GM18507 (cell line): ENCODE results near the gene CREBL2.
"Not testable (repeated sequence)": the region's sequence is repeated elsewhere in the genome, so short reads cannot be mapped to it uniquely, and the experiment has no call there.

ENCODE experiments used
- DNase-seq: peaks from one replicate; pipeline ENCODE4 v3.0.0; 2011; ENCODE audit warnings: low read depth; ENCODE audit not compliant: insufficient read length; ENCODE audit errors: extremely low spot score
- FAIRE-seq: peaks from 2 replicates; lab custom pipeline; 2011; peaks lifted over from hg19 to GRCh38; lab: Jason Lieb, UNC

CREBL2 gene, protein sequence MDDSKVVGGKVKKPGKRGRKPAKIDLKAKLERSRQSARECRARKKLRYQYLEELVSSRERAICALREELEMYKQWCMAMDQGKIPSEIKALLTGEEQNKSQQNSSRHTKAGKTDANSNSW

DNA sequence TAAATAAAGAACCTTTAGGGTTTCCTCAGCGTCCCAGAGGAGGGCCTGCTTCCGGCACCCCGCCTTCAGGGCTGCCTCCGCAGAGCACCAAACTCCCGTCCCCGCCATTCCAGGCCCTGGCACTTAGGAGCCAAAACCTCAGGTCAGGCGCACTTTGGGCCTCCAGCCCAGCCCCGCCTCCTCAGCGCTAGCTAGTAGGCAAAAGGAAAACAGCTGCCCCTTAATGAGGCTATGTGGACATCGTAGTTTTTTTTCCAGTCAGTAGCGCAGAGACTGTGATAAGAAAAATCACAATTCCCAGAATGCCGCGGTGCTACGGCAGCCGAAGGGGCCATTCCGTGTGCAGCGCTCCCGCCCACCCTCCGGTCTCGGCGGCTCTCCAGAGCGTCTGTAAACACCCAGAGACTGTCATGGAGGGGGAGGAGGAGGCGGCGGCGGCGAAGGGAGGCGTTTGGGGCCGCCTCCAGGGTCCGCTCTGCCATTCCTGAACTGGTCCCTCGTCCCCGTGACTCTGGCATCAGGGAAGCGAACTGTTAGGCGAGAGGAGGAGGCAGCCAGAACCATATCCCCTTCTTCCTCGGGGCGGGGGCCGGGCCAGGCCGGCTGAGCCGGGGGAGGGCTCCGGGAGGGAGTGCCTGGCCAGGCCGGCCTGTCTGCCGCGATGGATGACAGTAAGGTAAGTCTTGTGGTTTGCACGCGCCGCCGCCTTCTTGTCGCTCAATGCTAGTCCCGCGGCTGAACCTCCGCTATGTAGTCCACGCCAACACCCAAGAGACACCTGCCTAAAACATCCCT is at the start of gene CREBL2:
TSS of gene CREBL2 (plus strand) at position 365 of the 795 bp plus-strand sequence. CDS start at position 662, 297 bp downstream.
- DNase-seq (peak; percentile 77), FAIRE-seq (peak; percentile 95)

DNA sequence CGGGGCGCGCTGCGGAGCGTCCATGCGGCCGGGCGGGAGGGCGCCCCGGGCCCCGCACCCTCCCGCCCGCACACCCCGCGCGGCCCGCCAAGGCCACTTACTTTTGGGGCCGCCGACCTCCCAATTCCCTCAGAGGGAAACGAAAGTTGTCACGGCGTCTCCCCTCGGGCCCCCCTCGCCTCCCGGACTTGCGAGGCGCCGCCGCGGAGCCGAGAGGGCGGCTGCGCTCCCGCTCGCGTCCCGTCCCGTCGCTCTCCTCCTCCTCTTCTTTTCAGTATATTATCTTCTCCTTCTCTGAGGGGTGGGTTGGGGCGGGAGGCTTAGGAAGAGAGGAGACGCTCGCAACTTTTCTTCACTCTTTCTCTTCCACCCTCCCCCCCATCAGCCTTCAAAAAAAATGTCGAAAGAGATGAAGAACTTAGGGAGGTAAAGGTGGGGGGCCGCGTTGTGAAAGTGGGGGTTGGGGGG is 49.6 kb upstream of the CREBL2 start:
- FAIRE-seq (no peak), DNase-seq (no peak)

DNA sequence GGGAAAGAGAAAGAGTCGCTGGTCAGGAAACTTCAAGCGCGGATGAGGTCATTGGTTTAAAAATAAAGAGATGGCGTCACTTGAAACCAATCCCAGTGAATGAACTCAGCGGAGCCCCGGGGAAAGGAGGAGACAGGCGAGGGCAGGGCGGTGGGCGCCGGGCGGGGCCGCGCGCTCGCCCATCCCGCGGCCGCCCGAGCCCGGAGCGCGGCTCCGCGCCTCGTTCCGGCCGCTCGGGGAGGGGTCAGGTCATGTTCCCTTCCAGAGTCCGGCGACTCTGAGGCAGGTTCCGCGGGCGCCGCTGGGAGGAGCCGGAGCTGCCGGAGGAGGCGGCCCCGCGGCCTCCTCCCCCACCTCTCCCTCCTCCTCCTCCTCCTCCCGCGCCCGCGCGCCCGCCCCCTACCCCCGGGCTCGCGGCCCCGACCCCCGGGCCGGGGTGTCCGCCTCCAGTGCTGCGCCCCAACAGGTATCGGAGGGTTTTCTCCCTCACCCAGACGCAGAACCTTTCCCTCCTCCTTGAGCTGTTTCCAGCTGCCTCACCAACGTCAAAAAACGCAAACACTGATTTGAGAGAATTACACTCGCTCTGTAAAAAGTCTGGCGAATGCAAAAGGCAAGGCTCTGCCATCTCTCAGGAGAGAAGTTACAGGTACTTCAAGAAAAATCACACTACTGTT is 49.0 kb upstream of the CREBL2 start, which contains the start of gene DUSP16:
TSS of gene DUSP16 (minus strand) at position 279 of the 677 bp plus-strand sequence. CDS start 41,765 bp downstream, outside the sequence.
- DNase-seq = peak; percentile 70
- FAIRE-seq = peak; percentile 84

DNA sequence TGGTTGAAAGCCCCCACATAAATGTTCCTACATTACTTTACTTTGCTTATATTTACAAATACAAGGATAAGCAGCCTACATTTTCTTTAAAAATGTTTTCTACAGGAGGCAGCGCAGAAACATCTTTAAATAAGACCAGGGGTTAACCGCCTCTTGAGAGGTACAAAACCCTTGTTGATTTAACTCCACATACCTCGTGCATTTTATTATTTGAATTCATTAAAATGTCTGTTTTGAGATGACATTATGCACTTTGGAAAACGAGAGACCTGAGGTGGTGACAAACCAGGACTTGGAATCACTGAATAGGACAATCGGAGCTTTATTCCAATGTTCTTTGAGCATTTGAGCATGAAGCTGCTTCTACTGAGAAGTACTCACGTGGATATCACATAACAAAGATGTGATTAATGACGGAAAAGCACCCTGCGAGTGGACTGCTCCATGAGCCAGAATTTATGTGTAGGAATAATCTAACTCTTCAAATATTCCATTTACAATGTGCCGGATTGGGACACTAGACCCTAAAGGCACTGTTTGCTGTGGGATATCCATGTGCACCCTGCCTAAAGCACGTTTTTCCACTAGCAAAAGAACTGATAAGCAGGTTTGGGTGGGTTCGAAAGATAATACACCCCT is 48.3 kb upstream of the CREBL2 start:
- DNase-seq (no peak), FAIRE-seq (no peak)

DNA sequence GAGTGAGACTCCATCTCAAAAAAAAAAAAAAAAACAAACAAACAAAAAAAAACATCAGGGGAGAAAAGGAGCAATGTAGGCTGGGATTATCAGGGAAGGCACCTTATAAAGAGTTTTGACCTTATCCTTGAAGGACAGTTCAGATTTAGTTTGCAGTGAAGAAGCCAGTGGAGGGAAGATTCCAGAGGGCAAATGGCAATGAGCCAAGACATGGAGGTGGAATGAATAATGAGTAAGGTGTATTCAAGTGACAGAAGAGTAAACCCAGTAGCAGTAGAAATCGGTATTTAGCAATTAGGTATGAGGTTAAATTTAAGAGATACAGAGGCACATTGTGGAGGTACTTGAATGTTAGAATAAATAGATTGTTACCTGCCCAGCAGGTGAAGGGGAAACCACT is 46.8 kb upstream of the CREBL2 start:
- no peak for DNase-seq
- FAIRE-seq = no peak

DNA sequence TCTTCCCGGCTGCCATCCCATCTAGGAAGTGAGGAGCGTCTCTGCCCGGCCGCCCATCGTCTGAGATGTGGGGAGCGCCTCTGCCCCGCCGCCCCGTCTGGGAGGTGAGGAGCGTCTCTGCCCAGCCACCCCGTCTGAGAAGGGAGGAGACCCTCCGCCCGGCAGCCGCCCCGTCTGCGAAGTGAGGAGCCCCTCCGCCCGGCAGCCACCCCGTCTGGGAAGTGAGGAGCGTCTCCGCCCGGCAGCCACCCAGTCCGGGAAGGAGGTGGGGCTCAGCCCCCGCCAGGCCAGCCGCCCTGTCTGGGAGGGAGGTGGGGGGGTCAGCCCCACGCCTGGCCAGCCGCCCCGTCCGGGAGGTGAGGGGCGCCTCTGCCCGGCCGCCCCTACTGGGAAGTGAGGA is 45.7 kb upstream of the CREBL2 start:
- FAIRE-seq, DNase-seq: not testable (repeated sequence)

DNA sequence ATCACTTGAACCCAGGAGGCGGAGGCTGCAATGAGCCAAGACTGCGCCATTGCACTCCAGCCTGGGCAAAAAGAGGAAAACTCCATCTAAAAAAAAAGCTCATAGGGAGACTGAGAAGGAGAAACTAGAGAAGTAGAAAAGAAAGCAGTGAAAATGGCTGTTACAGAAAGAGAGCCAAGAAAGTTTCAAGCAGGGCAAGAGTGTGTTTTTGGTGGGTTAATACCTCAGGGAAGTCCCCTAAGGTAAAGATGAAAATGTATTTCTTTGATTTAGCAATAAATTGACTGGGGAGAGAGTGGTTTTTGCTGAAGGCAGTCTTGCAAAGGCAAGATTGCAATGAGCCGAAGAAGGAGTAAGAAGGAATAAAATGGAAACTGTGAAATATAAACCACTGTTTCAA is 39.0 kb upstream of the CREBL2 start:
- DNase-seq = no peak
- FAIRE-seq = peak; percentile 56

DNA sequence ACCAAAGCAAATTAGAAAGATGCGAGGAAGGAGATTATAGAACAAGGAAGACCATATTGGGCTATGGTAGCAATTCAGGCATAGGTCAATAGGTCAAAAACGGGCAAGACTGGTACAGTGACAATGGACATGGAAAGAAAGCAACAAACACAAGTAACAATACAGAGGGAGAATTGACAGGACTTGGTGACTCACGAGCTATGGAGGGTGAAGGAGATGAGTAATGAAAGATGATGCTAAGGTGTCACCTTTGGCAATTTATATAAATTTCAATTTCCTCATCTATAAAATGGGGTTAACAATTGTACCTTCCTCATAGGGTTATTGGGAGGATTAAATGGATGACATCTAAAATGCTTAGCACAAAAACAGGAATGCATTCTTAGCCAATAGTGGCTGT is 33.9 kb upstream of the CREBL2 start:
- FAIRE-seq = no peak

DNA sequence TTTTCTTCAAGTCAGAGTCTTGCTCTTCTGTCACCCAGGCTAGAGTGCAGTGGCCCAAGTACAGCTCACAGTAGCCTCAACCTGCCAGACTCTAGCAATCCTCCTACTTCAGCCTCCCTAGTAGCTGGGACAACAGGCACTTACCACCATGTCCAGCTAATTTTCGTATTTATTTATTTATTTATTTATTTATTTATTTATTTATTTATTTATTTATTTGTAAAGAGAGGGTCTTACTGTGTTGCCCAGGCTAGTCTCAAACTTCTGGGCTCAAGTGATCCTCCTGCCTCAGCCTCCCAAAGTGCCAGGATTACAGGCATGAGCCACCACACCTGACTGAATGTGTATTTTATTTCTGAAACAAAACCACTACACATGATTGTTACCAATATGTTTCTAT is 31.0 kb upstream of the CREBL2 start:
- DNase-seq, FAIRE-seq: not testable (repeated sequence)

More for the DNA sequence above, 33.9 kb upstream of the CREBL2 start:
- no peak for DNase-seq

DNA sequence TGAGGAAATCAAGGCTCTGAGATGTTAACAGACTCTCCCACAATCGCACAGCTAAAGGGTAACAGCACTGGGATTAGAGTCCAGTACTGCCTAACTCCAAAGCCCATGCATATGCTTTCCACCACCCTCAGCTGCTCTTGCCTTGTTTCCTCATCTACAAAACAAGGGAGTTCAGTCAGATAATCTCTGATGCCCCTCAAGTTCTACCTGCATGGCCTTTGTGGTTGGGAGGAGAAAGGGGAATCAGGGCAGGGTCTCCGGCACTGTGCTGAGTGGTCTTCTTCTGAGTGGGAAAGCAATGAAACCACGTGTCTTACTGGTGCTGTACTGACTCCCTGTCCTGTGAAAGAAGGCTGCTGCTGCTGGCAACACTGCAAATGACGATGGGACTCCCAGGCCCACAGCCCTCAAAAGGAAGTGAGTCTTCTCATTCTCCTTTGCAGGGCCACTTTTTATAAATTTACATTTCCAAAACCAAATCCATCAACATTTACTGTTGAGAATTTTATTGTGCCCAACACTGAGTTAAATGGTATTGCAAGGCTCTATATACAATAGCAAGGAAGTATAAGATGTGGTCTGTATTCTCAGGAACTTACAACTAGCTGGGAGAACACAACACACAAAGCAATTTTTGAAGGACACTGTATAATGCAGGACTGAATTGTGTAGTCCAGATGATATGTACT is 29.3 kb upstream of the CREBL2 start:
- DNase-seq (no peak), FAIRE-seq (no peak)

DNA sequence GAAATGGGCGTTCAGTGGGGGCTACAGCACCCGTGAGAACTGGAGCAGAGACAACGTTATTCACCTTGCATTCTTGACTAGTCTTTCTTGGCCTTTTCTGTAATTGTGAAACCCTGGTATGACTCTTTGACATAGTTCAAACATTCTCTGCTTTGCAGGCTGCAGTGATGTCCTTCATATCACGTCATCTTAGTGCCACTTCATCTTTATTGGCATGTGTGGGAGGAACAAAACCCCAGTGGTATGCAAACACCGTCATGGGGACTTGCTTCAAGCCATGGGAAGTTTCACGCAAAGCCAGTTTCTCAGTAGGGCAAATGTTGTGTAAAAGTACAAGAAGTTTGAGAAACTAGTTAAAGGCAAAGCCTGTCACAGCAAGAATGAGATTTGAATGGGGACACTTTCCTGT is 28.8 kb upstream of the CREBL2 start:
- FAIRE-seq = peak; percentile 97
- DNase-seq = no peak

DNA sequence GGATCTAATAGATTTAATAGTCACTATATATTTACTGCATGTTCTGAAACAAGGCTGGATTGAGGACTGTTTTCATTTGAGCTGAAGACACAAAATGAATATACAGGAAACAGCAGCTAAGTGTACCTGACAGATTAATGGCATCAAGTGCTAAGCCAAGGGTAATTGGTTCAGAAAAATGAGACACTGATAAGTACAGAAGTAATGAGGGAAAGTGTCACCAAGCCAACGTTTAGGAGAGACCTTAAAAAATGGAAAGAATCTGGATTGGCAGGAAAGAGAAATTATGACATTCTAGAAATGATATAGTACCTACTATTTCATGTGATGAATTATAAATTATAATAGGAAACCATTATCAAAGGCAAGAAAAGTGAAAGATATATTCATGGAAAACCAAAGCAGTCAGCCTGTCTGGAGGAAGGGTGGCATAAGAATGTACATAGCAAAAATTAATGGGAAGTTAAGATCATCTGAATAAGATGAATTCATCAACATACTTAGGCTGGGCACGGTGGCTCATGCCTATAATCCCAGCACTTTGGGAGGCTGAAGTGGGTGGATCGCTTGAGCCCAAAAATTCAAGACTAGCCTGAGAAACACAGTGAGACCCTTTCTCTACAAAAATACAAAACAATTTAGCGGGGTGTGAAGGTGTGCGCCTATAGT is 28.0 kb upstream of the CREBL2 start:
- FAIRE-seq = peak; percentile 47
- no peak for DNase-seq

DNA sequence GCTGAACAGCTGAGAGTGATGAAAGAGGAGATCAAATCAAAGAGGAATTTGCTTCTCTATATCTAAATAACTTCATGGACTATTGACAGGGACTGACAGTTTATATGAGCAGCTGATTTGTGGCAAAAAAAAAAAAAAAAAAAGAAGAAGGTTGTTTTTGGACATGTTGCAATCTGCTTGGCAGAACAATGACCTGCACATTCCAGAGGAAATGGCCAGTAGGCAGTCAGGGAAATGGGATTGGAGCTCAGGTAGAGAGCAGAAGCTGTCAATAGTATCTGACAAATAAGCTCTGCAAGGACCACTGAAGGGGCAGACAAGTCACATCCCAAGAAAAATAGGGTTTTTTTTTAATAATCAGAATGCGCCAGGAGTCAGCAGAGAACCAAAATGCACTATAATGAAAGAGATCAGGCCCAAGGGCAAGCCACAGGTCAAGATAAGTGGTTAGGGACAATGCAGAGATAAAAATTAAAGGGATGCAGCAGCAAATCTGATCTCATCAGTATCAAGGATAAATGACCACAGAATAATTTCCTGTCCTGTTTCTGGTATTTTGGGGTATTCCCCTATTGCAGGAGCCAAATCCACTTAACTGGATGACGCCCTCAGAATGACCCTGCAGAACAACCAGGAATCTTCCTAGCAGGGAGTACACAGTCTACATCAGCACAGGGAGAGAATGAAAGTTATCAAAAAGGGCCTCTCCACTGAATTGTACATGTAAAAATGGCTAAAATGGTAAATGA is 26.4 kb upstream of the CREBL2 start:
- DNase-seq (no peak), FAIRE-seq (no peak)

DNA sequence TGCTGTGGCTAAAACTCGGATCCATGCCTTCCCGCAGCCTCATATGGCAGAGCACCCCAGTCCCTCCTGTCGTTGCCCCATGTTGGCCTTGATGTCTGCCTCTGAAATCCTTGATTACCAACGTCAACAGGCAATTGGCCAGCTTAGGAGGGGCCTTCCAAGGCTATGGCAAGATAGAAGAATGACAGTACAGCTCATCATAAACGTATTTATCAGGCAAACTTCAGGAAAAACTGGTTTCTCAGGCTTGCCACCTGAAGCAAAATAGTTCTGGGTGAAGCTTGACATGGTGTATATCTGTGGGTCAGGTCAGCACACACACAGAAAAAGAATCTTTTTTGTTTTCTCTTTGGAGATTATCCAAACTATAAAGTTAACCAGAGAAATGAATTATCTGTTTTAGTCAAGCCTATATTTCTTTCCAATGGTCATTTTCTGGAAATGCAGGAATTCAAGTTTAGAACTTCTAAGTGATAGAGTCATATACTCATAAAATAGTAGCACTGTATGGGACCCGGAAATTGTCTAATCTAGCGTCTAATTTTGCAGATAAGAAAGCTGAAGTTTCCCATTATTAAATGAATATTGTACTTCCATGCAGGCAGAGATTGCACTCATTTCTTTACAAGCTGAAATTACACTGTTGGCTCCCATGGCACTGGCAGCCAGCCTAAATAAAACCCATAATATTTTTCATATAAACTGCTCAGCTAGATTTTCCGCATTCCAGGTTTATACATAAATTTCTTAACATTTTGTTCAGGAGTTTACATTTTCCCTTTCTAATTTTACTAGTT is 24.6 kb upstream of the CREBL2 start:
- FAIRE-seq (no peak), DNase-seq (no peak)

DNA sequence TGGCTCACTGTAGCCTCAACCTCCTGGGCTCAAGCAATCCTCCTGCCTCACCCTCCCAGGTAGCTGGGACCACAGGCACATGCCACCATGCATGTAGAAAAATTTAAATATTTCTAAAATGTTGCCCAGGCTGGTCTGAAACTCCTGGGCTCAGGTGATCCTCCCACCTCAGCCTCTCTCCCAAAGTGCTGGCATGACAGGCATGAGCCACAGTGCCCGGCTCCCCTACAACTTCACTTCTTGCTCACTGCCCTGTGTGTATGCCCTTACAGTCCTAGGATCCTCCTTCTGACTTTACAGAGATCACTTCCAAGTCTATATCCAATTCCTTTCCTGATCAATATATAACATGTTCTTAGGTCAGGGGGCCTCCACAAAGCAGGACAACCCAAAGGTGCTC is 23.8 kb upstream of the CREBL2 start:
- no peak for DNase-seq
- no peak for FAIRE-seq

DNA sequence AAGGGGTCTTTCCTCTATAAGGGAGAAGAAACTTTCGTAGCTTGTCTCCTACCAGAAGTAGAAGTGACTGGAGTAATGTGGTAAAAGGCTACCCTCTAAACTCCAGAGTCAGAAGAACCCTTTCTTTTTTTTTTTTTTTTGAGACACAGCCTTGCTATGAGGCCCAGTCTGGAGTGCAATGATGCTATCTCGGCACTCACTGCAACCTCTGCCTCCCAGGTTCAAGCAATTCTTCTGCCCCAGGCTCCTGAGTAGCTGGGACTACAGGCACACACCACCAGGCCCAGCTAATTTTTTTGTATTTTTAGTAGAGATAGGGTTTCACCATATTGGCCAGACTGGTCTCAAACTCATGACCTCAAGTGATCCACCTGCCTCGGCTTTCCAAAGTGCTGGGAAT is 23.2 kb upstream of the CREBL2 start:
- not testable (repeated sequence) for DNase-seq, FAIRE-seq

DNA sequence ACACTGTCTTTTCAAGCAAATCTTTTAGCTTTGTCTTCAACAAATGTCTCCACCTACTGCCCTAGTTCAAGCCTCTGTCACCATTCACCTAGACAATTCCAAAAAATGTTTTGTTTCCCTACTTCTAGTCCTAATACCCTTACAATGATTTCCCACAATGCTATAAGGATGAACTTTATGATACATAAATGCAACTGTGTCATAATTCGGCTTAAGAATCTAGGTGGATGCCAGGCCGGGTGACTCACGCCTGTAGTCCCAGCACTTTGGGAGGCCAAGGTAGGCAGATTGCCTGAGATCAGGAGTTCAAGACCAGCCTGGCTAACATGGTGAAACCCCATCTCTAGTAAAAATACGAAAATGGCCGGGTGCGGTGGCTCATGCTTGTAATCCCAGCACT is 20.7 kb upstream of the CREBL2 start:
- DNase-seq (no peak), FAIRE-seq (no peak)
